Stimulated activated CD8-positive, alpha-beta memory T cell treated with anti-CD3 and anti-CD28 coated beads, Interleukin-4, amount 100 ng/mL, for 48 hours (primary cell): Measurements from ENCODE around the gene RASA2.

Experiments used
- DNase-seq: peaks from one replicate; pipeline ENCODE4 v3.0.0-alpha.2; 2020

Gene RASA2

GRCh38 chr3:141538568-141539240 lies 51.9 kb downstream of the RASA2 start:
- DNase-seq: no peak

DNA sequence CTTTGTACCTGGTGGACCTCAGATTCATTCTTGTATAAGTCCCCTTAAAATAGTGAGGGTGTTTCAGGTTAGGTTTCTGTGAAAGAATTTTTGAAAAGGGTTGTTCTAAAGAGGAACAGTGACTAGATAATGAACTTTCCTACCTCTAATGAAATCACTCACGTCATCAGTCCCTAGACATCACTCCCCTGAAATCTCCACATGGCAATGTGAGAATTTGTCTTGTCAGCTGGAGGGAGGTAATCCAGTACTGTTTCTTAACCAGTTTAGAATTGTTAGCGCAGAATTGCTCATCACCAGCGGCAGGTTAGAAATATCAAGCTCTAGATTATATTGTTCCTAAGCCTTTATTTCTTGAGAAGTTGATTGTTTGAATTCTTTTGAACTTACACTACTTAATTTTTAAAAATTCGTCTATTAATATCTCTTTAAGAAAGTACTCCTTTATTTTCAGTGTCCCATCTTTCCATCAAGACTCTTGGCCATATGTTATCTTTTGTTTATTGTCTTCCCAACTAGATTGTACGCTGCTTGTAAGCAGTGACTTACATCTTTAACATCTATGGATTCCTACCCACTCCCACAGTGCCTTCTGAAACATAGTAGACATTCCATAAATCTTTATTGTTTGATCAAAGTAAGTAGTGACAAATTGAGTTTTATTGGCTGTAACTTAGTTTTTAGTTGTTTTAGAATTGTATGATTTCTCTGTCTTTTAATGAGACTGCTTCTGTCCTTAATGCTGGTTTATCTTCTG lies 52.8 kb downstream of the RASA2 start:
- no peak for DNase-seq

GRCh38 chr3:141540531-141540930 lies 53.7 kb downstream of the RASA2 start:
- no peak for DNase-seq

GRCh38 chr3:141542202-141542969 lies 55.6 kb downstream of the RASA2 start:
- DNase-seq: no peak

DNA sequence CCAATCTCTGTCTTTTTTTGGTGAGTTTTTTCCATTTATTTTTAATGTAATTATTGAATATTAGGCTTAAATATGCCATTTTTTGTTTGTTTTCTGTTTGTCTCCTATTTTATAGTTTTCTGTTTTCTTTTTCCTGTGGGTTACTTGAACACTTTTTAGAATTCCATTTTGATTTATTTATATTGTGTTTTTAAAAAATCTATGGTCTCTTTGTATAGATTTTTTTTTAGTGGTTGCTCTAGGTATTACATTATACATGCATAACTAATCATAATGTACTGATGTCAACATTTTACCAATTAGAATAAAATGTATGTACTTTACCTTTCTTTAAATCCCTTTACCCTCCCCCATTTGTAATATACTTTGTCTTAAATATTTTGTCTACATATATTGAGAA lies 56.2 kb downstream of the RASA2 start:
- DNase-seq: no peak

GRCh38 chr3:141544697-141545096 lies 57.9 kb downstream of the RASA2 start:
- DNase-seq: no peak

DNA sequence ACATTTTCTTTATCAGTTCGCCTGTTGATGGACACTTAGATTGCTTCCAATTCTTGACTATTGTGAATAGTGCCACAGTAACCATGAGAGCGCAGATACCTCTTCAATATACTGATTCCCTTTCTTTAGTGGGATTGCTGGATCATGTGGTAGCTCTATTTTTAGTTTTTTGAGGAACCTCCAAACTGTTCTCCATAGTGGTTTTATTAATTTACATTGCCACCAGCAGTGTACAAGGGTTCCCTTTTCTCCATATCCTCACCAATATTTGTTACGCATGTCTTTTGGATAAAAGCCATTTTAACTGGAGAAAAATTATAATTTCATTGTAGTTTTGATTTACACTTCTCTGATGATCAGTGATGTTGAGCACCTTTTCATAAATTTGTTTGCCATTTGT lies 59.3 kb downstream of the RASA2 start:
- no peak for DNase-seq

DNA sequence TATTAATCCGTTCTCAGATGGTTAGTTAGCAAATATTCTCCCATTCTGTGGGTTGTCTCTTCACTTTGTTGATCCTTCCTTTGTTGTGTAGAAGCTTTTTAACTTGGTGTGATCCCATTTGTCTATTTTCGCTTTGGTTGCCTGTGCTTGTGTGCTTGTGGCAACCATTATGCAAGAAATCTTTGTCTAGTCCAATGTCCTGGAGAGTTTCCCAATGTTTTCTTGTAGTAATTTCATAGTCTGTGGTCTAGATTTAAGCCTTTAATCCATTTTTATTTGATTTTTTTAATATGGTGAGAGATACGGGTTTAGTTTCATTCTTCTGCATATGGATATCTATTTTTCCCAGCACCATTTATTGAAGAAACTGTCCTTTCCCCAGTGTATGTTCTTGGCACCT lies 59.8 kb downstream of the RASA2 start:
- DNase-seq: no peak

DNA sequence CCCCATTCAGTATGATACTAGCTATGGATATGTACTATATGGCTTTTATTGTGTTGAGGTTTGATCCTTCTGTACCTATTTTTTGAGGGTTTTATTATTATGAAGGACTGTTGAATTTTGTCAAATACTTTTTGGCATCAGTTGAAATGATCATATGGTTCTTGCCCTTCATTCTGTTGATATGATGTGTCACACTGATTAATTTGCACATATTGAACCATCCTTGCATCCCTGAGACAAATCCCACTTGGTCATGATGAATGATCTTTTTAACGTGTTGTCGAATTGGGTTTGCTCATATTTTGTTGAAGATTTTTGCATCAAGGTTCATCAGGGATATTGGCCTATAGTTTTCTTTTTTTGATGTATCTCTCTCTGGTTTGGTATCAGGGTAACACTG lies 61.0 kb downstream of the RASA2 start:
- DNase-seq: no peak

DNA sequence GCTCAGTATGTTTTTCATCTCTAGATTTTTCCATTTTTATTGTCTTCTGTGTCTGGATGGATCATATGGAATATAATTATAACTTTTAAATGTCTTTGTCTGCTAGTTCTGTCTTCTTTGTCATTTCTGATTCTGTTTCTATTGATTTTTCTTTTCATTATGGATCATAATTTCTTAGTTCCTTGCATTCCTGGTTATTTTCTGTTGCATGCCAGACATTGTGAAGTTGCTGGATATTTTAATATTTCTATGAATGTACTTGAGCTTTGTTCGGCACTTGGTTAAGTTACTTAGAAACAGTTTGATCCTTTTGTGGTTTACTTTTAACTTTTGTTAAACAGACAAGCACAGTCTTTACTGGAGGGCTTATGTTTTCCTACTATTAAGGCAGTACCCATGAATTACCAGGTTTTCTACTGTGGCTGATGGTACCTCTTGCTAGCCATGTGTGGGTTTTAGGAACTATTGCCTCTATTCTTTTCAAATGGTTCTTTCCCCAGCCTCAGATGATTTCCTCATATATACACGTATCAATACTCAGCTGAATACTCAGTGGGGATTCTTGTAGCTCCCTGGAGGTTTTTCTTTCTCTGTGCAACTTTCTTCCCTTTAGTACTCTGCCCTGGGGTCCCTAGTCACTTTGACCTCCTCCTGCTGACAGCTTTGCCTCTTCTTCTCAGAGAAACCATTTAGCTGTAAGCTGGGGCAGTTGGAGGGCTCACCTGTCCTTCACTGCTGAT lies 64.3 kb downstream of the RASA2 start:
- no peak for DNase-seq

DNA sequence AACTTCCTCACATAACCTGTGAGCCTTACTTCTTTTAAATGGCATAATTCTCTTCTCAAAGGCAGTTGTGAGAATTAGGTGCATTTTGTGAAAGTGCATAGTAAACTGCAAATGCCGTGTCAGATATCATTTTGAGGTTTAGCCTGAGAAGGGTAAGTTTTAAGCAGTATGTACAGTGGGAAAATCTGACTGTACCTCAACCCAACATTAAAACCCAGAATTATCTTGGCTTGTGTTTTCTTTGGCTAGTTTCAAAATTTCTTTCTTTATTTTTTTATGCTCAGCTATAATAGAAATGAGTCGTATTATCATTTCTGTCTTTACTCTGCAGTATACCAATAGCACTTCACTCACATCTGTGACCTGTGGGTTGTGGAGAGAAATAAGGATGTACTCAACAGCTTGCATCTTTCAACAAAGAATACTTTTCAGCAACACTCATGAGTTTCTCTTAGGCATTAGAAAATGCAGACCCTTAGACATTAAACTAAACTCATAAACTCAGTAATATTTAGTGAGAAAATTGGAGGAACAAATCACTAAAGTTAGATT lies 65.7 kb downstream of the RASA2 start:
- no peak for DNase-seq

- DNase-seq: no peak
Measured at GRCh38 chr3:141553055-141553454, 66.2 kb downstream of the RASA2 start.

DNA sequence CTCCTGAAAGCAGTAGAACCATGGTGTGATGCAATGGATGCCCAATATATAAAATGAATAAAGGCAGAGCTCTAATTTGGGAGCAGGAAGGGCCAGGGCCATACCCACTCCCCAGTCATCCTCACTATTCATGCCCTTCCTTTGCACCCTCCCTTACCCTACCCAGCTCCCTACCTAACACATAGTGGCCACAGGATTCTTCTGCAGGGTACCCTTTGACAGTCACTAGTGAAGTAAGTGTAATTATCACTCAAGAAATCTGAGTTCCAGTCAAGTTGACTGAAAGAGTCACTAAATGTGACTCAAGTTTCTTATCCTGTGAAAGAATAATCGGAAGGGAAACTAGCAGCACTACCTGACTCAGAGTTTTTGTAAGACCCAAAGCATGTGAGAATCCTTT lies 69.2 kb downstream of the RASA2 start:
- DNase-seq: peak; percentile 44

- no peak for DNase-seq
Measured at GRCh38 chr3:141557961-141558706, 71.3 kb downstream of the RASA2 start.

GRCh38 chr3:141561426-141562034 lies 74.7 kb downstream of the RASA2 start:
- DNase-seq: peak; percentile 38

DNA sequence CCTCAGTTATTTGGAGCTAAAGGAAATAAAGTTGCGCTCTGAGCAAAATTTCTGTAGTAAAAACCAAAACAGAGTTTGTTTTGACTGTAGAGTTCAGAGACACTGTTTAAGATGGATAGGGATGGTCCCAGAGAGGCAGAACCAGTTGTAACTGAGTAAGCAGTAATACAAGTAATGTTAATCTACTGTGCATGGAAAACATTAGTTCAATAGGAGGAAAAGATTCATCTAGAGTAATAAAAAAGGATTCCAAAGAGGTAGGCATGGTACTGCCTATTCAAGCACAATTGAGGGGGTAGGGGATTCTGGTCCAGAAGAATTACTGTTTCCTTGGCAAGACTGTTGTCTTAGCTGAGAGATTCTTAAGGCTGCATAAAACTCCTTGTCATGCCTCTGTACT lies 77.4 kb downstream of the RASA2 start:
- DNase-seq: no peak

- no peak for DNase-seq
Measured at GRCh38 chr3:141570068-141570467, 83.2 kb downstream of the RASA2 start.

DNA sequence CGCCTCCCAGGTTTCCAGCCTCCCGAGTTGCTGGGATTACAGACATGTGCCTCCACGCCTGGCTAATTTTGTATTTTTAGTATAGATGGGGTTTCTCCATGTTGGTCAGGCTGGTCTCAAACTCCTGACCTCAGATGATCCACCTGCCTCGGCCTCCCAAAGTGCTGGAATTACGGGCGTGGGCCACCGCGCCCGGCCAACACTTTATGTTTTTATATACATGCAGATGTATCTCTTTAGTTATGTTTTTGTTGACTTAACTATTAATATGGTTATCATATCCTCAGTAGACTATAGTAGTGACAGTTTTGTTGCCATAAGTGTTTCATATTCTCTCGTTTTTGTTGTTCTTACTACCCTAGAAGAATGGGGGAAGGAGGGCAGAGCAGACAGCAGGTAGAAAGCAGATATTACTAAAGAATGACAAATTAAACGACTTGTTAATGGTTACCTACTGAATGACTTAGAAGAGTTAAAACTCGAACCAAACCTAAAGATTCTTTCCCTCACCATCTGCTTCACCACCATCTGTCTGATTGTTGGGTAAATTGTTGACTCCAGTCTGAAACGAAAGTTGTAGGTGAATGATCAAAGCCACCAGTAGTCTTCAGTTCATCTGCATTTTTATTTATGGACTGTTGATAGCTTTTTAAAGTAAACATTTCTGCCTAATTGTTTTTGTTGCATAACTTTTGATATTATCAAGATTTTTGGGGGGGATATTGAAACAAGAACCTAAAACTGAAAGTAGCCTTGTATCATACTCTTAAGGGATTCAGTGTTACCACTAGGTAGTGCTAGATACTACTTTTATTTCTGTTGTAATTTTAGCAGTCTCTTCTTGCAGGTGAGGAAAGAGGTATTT lies 89.3 kb downstream of the RASA2 start:
- DNase-seq: no peak

GRCh38 chr3:141576744-141577052 lies 89.9 kb downstream of the RASA2 start:
- DNase-seq: no peak

DNA sequence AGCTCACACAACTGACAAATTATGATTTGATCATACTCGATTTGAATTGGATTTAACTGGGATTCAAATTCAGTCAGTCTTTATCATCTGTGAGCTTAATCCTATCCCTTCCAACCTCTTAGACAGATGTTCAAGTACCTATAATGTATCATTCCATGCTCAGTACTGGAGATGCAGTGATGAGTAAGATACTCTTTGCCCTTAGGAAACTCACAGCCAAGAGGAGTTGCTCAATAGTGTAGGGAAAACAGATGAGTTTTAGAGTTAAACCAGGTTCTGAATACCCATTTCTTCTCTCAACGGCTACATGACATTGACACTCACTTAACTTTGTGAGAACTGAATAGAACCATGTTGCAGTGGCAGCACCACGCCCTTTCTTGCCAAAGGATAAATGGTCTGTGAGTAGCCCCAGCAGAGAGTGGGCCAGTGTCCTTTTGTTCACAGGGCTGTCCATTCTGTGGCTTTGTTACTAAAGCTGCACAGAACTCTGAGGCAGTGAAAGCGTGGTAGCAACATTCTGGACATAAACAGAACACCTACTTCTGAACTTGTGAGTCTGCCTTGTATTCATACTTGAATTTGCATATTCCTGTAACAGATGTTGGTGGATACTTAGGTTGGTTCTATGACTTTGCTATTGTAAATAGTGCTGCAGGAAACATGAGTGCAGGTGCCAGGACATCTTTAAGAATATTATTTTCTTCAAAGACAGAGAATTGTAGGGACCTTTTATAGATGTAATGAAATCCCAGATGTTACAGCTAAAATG lies 91.6 kb downstream of the RASA2 start:
- DNase-seq: no peak
